IPS DF 6.9 (cell line): ENCODE results near the gene LTBP2.

Source experiments
- DNase-seq: peaks from one replicate; pipeline ENCODE4 v3.0.0-alpha.2; 2013; ENCODE audit warnings: low read depth, low spot score
- H3K27ac ChIP-seq: one replicate; pipeline ENCODE4 v1.5.1; 2013; ENCODE audit warnings: low read length, control low read depth
- H3K27me3 ChIP-seq: 2 replicates; pipeline ENCODE4 v1.6.1; 2013; ENCODE audit warnings: mild to moderate bottlenecking, low read length; ENCODE audit not compliant: control insufficient read depth, insufficient read depth
- H3K36me3 ChIP-seq: 2 replicates; pipeline ENCODE4 v1.6.1; 2013; ENCODE audit warnings: low read length; ENCODE audit not compliant: control insufficient read depth, insufficient read depth
- H3K4me1 ChIP-seq: 2 replicates; pipeline ENCODE4 v1.6.1; 2013; ENCODE audit warnings: low read length; ENCODE audit not compliant: control insufficient read depth, insufficient read depth
- H3K4me3 ChIP-seq: 2 replicates; pipeline ENCODE4 v1.5.1; 2013; ENCODE audit warnings: mild to moderate bottlenecking, low read length
- H3K9me3 ChIP-seq: 2 replicates; pipeline ENCODE4 v1.6.1; 2013; ENCODE audit warnings: low read length, inconsistent platforms; ENCODE audit not compliant: control insufficient read depth, insufficient read depth
- WGBS: extraction: QIAGEN DNeasy Blood & Tissue Kit; methylation state at CpG from one replicate; pipeline ENCODE4 v1.1.7; 2013; ENCODE audit warnings: mixed read lengths, missing lambda C conversion rate; ENCODE audit not compliant: insufficient read length, insufficient coverage; 5-methylcytosine and 5-hydroxymethylcytosine counted together

The LTBP2 gene

DNA sequence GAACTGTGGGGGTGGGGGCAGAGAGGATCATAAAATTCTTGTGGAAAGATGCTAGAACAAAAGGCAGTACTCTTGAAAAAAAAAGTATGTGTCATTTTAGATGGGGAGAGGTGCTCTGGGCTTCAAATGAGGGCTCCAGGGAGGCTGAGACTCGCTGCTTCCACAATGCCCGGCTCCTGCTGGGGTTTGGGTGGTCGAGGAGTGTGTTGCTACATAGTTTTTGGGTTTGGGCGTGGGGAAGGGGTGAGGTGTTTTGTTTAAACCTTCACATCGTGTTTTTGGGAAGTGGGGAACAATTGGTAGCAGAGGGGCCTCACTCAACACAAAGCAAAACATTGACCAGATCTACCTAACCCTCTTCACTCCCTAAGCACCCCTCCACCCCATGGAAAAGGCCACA, 110.3 kb downstream of the LTBP2 start:
- 100% methylated on average over 3 of the region's 5 CpGs for WGBS
- no peak for DNase-seq
- Histone ChIP-seq H3K4me1 (peaks cover 7% of the 10 kb centered on the region; the same call in 1 of the 2 replicates), H3K27me3 (no peaks in the 10 kb centered on the region), H3K27ac (no peak overlapping the region), H3K9me3 (no peaks in the 10 kb centered on the region), H3K4me3 (no peak overlapping the region), H3K36me3 (no peaks in the 10 kb centered on the region; the same call in 1 of the 2 replicates)

- DNase-seq, result peak; percentile 58
- no peak overlapping the region for H3K27ac ChIP-seq
- H3K4me3 ChIP-seq, result no peak overlapping the region
- no peaks in the 10 kb centered on the region for H3K27me3 ChIP-seq
- no peaks in the 10 kb centered on the region; the same call in 1 of the 2 replicates for H3K36me3 ChIP-seq
- H3K4me1 ChIP-seq, result peaks cover 7% of the 10 kb centered on the region; the same call in 1 of the 2 replicates
- no CpG with 5 or more reads among the region's 16 CpGs for WGBS
- no peaks in the 10 kb centered on the region for H3K9me3 ChIP-seq
These were observed 110.9 kb downstream of the LTBP2 start for GRCh38 chr14:74501135-74501614.

DNA sequence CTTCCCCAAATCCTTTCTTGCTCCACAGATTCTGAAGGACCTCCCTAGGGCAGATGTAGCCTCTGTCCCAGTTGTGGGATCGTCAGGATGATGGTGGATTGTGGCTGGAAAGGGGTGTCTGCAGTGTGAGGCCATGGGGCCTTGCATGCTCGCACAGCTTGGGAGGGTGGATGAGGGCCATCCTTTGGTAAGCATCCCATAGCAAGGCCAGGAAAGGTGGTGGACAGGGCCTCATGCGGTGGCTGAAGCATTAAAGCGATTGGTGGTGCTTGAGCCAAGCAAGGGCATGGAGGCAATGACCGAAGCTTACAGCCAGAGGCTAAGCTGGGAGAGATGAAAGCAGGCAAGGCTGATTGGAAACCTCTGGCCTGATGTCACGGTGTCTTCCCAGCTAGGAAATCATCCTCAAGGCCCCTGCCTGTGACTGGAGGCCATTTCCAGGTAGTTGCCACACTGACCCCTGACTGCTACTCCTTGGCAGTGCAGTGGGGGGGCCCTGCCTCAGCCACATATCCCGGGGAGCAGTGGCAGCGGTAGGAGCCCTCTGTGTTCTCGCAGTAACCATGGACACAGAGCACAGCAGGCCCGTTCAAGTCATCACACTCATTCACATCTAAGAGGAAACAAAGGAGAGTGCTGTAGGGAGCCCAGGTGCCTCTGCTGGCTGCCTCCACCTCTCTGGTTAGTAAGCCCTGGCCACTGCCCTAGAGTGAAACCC, 111.5 kb downstream of the LTBP2 start:
- WGBS, result no CpG with 5 or more reads among the region's 10 CpGs
- Histone ChIP-seq H3K36me3 (no peaks in the 10 kb centered on the region; the same call in 1 of the 2 replicates), H3K4me3 (no peak overlapping the region)

DNA sequence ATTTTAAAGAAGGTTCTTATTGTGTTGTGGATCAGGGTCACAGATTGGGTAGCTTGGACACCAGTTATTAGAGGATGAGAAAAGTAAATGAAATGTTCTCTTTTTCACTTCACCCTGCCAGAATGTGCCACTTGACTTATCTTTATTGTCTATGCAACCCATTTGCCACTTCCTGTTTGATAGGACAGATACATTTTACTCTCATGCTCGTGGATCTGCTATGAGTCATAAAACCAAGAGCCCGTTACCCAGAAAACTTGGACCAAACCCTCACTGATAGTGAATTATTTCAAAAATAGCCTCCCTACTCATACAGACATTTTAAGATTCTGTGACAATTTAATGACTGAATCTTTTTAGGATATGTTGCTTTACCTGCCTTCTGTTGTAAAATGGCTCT, 116.7 kb downstream of the LTBP2 start:
- Histone ChIP-seq H3K4me3 (no peak overlapping the region), H3K36me3 (no peaks in the 10 kb centered on the region), H3K27me3 (no peaks in the 10 kb centered on the region), H3K27ac (no peak overlapping the region), H3K4me1 (peaks cover under 1% of the 10 kb centered on the region; the same call in 1 of the 2 replicates), H3K9me3 (no peaks in the 10 kb centered on the region)
- WGBS, result no CpG with 5 or more reads among the region's 2 CpGs
- DNase-seq, result no peak

More for the DNA sequence above, 111.5 kb downstream of the LTBP2 start:
- no peak for DNase-seq
- Histone ChIP-seq H3K27me3 (no peaks in the 10 kb centered on the region), H3K4me1 (peaks cover 7% of the 10 kb centered on the region; the same call in 1 of the 2 replicates), H3K9me3 (no peaks in the 10 kb centered on the region), H3K27ac (no peak overlapping the region)

DNA sequence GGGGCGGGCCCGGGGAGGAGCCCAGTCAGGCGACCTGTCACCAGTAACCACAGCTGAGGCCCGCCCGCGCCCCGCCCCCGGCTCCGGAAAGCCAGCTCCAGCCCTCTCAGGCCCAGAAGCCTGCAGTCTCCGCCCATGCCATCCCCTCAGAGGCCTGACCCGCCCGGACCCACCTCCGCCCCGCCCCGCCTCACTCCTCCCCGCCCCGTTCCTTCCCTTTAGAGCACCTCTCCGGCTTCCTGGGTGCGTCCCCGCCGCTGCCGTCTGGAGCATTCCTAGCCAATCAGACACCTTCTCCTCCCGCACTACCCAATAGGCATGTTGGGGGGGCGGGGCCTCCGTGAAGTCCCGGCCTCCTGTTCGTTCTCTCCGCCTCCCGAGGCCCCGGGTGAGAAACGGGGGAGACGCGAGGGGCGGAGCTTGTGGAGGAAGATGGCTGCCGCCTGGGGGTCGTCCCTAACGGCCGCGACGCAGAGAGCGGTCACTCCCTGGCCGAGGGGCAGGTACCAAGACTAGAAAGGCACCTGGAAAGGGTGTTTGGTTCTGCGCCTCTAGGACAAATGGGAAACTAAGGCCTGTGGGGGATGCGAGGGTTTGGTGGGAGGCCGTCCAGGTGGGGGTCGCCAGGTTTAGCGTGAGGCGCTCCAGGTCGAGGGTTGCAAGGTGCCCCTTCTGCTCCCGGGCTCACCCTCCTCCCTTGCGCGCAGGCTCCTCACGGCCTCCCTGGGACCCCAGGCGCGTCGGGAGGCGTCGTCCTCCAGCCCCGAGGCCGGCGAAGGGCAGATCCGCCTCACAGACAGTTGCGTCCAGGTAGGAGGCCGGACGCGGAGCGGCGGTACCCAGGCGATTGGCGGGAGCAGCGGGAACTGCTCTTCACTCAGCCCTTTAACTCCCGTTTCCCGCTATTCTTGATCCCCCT, 118.4 kb downstream of the LTBP2 start, which contains the start of gene ISCA2:
ISCA2 (plus strand) TSS at position 423 of the 919 bp plus-strand sequence; CDS start at position 433, 10 bp downstream.
- no peaks in the 10 kb centered on the region for H3K9me3 ChIP-seq
- H3K27me3 ChIP-seq, result no peaks in the 10 kb centered on the region
- WGBS, result no CpG with 5 or more reads among the region's 73 CpGs
- H3K27ac ChIP-seq, result no peak within 1 kb of the TSS
- H3K4me1 ChIP-seq, result no peaks in the 10 kb centered on the region
- peak; percentile 93 for DNase-seq
- H3K36me3 ChIP-seq, result no peaks in the 10 kb centered on the region
- H3K4me3 ChIP-seq, result peak within 1 kb of the TSS; percentile 87

DNA sequence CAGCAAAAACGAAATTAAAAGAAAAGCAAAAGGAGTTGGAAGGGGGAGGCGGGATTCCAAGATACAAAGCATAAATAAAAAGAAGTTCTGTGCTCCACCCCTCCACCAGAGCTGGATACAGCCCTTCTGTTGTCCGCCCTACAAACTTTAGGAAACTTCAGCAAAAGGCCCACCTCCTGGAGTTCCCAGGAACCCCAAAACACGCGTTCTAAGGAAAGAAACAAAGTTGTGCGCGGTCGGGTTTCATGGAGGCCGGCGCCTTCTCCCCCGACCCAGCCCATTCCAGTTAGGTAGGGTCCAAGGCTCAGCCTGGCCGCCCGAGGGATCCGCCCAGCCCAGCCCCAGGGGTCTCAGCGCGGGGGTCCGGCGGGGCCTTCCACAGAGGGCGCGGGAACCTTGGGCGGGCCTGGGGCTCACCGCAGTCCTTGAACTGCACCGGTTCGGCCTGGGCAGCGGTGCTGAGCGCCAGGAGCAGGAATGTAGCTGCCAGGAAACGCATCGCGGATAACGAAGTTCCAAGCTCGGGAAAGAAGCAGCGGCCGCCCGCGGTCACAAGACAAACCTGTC, 119.2 kb downstream of the LTBP2 start, which contains the start of gene NPC2:
NPC2 (minus strand) TSS at position 530 of the 567 bp plus-strand sequence; CDS start at position 499, 31 bp downstream.
- H3K27me3 ChIP-seq, result no peaks in the 10 kb centered on the region
- H3K36me3 ChIP-seq, result no peaks in the 10 kb centered on the region
- H3K27ac ChIP-seq, result no peak within 1 kb of the TSS
- H3K4me3 ChIP-seq, result peak within 1 kb of the TSS; percentile 87
- H3K9me3 ChIP-seq, result no peaks in the 10 kb centered on the region
- WGBS, result no CpG with 5 or more reads among the region's 35 CpGs
- H3K4me1 ChIP-seq, result no peaks in the 10 kb centered on the region
- DNase-seq, result no peak

- no peak overlapping the region for H3K27ac ChIP-seq
- no peaks in the 10 kb centered on the region for H3K4me1 ChIP-seq
- WGBS, result no CpG with 5 or more reads among the region's 20 CpGs
- no peaks in the 10 kb centered on the region for H3K27me3 ChIP-seq
- no peak for DNase-seq
- no peaks in the 10 kb centered on the region for H3K9me3 ChIP-seq
- H3K36me3 ChIP-seq, result no peaks in the 10 kb centered on the region
- H3K4me3 ChIP-seq, result peak overlapping the region; percentile 80; the same call in 1 of the 2 replicates
These were observed 119.9 kb downstream of the LTBP2 start for GRCh38 chr14:74491956-74492775.

DNA sequence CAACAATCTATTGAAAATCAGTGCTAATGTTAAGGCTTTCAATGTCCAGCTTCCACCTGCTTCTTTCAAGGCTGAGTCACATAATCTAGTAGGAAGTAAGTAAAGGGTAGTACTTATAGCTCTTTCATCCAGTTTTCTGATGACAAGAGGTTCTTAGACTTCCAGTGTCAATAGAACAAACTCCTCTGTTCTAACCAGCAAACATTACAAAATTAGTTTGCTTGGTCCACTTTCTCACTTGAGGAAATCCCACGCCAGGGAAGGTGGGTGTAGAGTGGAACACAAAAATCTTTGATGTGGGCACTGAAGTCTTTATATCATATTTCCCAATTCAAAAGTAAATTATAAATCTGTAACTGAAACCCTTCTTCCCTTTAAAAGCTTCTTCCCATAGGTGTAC, 121.6 kb downstream of the LTBP2 start:
- Histone ChIP-seq H3K4me1 (no peaks in the 10 kb centered on the region), H3K27ac (no peak overlapping the region), H3K9me3 (no peaks in the 10 kb centered on the region), H3K36me3 (no peaks in the 10 kb centered on the region), H3K27me3 (no peaks in the 10 kb centered on the region), H3K4me3 (no peak overlapping the region)
- no CpG with 5 or more reads among the region's 1 CpG for WGBS
- no peak for DNase-seq

GRCh38 chr14:74488786-74489397, 123.1 kb downstream of the LTBP2 start:
- H3K36me3 ChIP-seq, result peaks cover 3% of the 10 kb centered on the region; the same call in 1 of the 2 replicates
- H3K4me3 ChIP-seq, result no peak overlapping the region
- no peaks in the 10 kb centered on the region for H3K27me3 ChIP-seq
- H3K4me1 ChIP-seq, result no peaks in the 10 kb centered on the region
- H3K9me3 ChIP-seq, result no peaks in the 10 kb centered on the region
- DNase-seq, result no peak
- no peak overlapping the region for H3K27ac ChIP-seq
